A673 (cell line): Measurements from ENCODE around the gene DVL1. TPM values are rescaled to one million over a fixed set of nuclear protein-coding genes. Genes with fewer than 3 reads are reported as not detected.

ENCODE experiments used
- BruUV-seq: library from RNA; stranded (reverse); fragments of 400-500 nt; replicated peaks from 2 replicates; lab custom pipeline; 2021; lab: Mats Ljungman, UMichigan
- CTCF ChIA-PET: fragments of 300-600 bp; sonication (Branson Sonifier 250); formaldehyde crosslinking; loops from one replicate; lab custom pipeline; 2022; ENCODE audit warnings: antibody characterized with exemption; lab: Charles Lee
- POLR2A ChIA-PET: fragments of 300-600 bp; sonication (Branson Sonifier 250); formaldehyde crosslinking; loops from one replicate; lab custom pipeline; 2022; ENCODE audit warnings: antibody characterized with exemption; ENCODE audit not compliant: low non-redundant PET; lab: Charles Lee
- DNase-seq: peaks from one replicate; pipeline ENCODE4 v3.0.0-alpha.2; 2015; ENCODE audit warnings: low spot score
- H3K27ac ChIP-seq: fragments of 200-600 bp; sonication (generic); 2 replicates; pipeline ENCODE4 v1.5.1; 2016; ENCODE audit warnings: mixed run types, low read depth, mild to moderate bottlenecking, mixed read lengths, antibody characterized with exemption, low read length; ENCODE audit not compliant: poor library complexity, severe bottlenecking
- H3K27me3 ChIP-seq: fragments of 200-600 bp; sonication (generic); replicated peaks from 2 replicates; pipeline ENCODE4 v1.6.1; 2017; ENCODE audit warnings: mixed run types, low read depth, mild to moderate bottlenecking, mixed read lengths, antibody characterized with exemption, low read length; ENCODE audit not compliant: insufficient read depth, poor library complexity
- H3K36me3 ChIP-seq: fragments of 200-600 bp; sonication (generic); 2 replicates; pipeline ENCODE4 v1.6.1; 2016; ENCODE audit warnings: mixed run types, mild to moderate bottlenecking, mixed read lengths, antibody characterized with exemption, low read length; ENCODE audit not compliant: insufficient read depth, poor library complexity, severe bottlenecking
- H3K4me1 ChIP-seq: fragments of 200-600 bp; sonication (generic); 2 replicates; pipeline ENCODE4 v1.6.1; 2017; ENCODE audit warnings: mixed run types, mild to moderate bottlenecking, mixed read lengths, antibody characterized with exemption, low read length; ENCODE audit not compliant: insufficient read depth, poor library complexity, severe bottlenecking
- H3K4me3 ChIP-seq: fragments of 200-600 bp; sonication (generic); 2 replicates; pipeline ENCODE4 v1.5.1; 2016; ENCODE audit warnings: low read depth, mixed run types, mild to moderate bottlenecking, mixed read lengths, low read length; ENCODE audit not compliant: poor library complexity, severe bottlenecking
- H3K9me3 ChIP-seq: fragments of 200-600 bp; sonication (generic); 2 replicates; pipeline ENCODE4 v1.6.1; 2016; ENCODE audit warnings: mixed run types, low read depth, mild to moderate bottlenecking, mixed read lengths, antibody characterized with exemption, low read length; ENCODE audit not compliant: poor library complexity, severe bottlenecking
- CTCF ChIP-seq: fragments of 300-800, 200-600 bp; sonication (generic); conservative IDR thresholded peaks from 2 replicates; pipeline ENCODE4 v1.5.1; 2017; ENCODE audit warnings: low read depth, mild to moderate bottlenecking, antibody characterized with exemption, low read length, moderate library complexity, mixed read lengths
- EZH2 ChIP-seq: fragments of 200-600 bp; sonication (generic); IDR thresholded peaks from 2 replicates; pipeline ENCODE4 v1.6.1; 2017; ENCODE audit warnings: borderline replicate concordance, low read depth, mild to moderate bottlenecking, mixed read lengths, antibody characterized with exemption, low read length; ENCODE audit not compliant: poor library complexity, severe bottlenecking
- intact Hi-C: fragments of 100-400 bp; cut with micrococcal nuclease; formaldehyde crosslinking; loops from one replicate; pipeline ENCODE4 v1.10.0; 2022; ENCODE audit not compliant: unreplicated experiment
- total RNA-seq: library from RNA; stranded (reverse); gene quantifications from 2 replicates; pipeline ENCODE4 v1.2.3, GENCODE V29; 2021

Gene DVL1
- total RNA-seq, 1 experiment from 2014 or later, result 48.0 TPM

- DNase-seq, result no peak
- H3K27me3 ChIP-seq, result no peaks in the 10 kb centered on the region
- CTCF ChIA-PET, result no interaction called here
- no peak overlapping the region for H3K27ac ChIP-seq
- peaks cover 4% of the 10 kb centered on the region for H3K36me3 ChIP-seq
- peaks cover 13% of the 10 kb centered on the region for H3K4me1 ChIP-seq
- BruUV-seq, result no TSS peak
- H3K9me3 ChIP-seq, result no peaks in the 10 kb centered on the region
- intact Hi-C loops, result no loop called here
- POLR2A ChIA-PET, result no interaction called here
- no peak for TF ChIP-seq CTCF
- TF ChIP-seq EZH2, result no peak
- peak overlapping the region; percentile 98 for H3K4me3 ChIP-seq
Measured at GRCh38 chr1:1326075-1326605, 23.1 kb downstream of the DVL1 start.

- no peak for DNase-seq
- Histone ChIP-seq H3K9me3 (no peaks in the 10 kb centered on the region), H3K4me3 (peak overlapping the region; percentile 98), H3K36me3 (peaks cover 5% of the 10 kb centered on the region), H3K27ac (peak overlapping the region; percentile 93), H3K27me3 (no peaks in the 10 kb centered on the region), H3K4me1 (peaks cover 8% of the 10 kb centered on the region)
- ChIA-PET POLR2A (no interaction called here), CTCF (no interaction called here)
- intact Hi-C loops, result no loop called here
- TF ChIP-seq EZH2 (no peak), CTCF (no peak)
- BruUV-seq, result no TSS peak
Measured at GRCh38 chr1:1325288-1326074, 23.7 kb downstream of the DVL1 start.

- Histone ChIP-seq H3K9me3 (no peaks in the 10 kb centered on the region), H3K4me3 (peak within 1 kb of the TSS; percentile 98), H3K27me3 (no peaks in the 10 kb centered on the region), H3K36me3 (peaks cover 12% of the 10 kb centered on the region), H3K27ac (peak within 1 kb of the TSS; percentile 93), H3K4me1 (peaks cover 8% of the 10 kb centered on the region)
- intact Hi-C loops, result no loop called here
- peak; percentile 94 for DNase-seq
- TF ChIP-seq EZH2 (no peak), CTCF (no peak)
- BruUV-seq, result no TSS peak
- ChIA-PET POLR2A (no interaction called here), CTCF (no interaction called here)
Measured at GRCh38 chr1:1324524-1325287, 24.5 kb downstream of the DVL1 start, which contains the start of the genes CPTP and INTS11. Gene CPTP, plus strand, starts transcription at chr1:1324802. Its CDS starts 2,109 bp downstream, at chr1:1326911. Gene INTS11, minus strand, starts transcription at chr1:1324660. Its CDS starts 52 bp downstream, at chr1:1324608.
